CD14-positive monocyte (primary cell): Measurements from ENCODE around the gene SPRY2. TPM values are rescaled to one million over a fixed set of nuclear protein-coding genes. Genes with fewer than 3 reads are reported as not detected.
"Not testable (repeated sequence)": the region's sequence is repeated elsewhere in the genome, so short reads cannot be mapped to it uniquely, and the experiment has no call there.

Source experiments
- DNase-seq, 3 donors: peaks; one replicate each; pipeline ENCODE4 v3.0.0-alpha.2; 2011 to 2022
- H2AFZ ChIP-seq: 2 replicates; pipeline ENCODE4 v1.6.0; 2012; ENCODE audit warnings: mild to moderate bottlenecking, low read depth, low read length, inconsistent platforms; ENCODE audit not compliant: insufficient read depth, poor library complexity, severe bottlenecking
- H3K27ac ChIP-seq, 2 donors: 1 replicate in 1 of 2; 2 replicates in 1 of 2; pipeline ENCODE4 v1.5.1; 2012 to 2013; ENCODE audit warnings: low read length in 2 of 2, control low read depth in 1 of 2, inconsistent platforms in 1 of 2, low read depth in 1 of 2, mild to moderate bottlenecking in 1 of 2
- H3K27me3 ChIP-seq, 2 donors: one replicate each; pipeline versions ENCODE4 v1.6.0 to v1.6.1; 2011 to 2013; ENCODE audit warnings: low read length in 2 of 2; ENCODE audit not compliant: control insufficient read depth in 2 of 2, insufficient read depth in 2 of 2
- H3K36me3 ChIP-seq, 2 donors: replicated peaks in 1 of 2; 1 replicate in 1 of 2; 2 replicates in 1 of 2; pipeline versions ENCODE4 v1.5.1 to v1.6.1; 2012 to 2013; ENCODE audit warnings: low read length in 2 of 2, control low read depth in 1 of 2, inconsistent platforms in 1 of 2, mild to moderate bottlenecking in 1 of 2; ENCODE audit not compliant: insufficient read depth in 2 of 2, control insufficient read depth in 1 of 2
- H3K4me1 ChIP-seq, 2 donors: 1 replicate in 1 of 2; 2 replicates in 1 of 2; pipeline versions ENCODE4 v1.5.1 to v1.6.1; 2012 to 2013; ENCODE audit warnings: low read length in 2 of 2, control low read depth in 1 of 2, inconsistent platforms in 1 of 2, mild to moderate bottlenecking in 1 of 2, moderate library complexity in 1 of 2; ENCODE audit not compliant: insufficient read depth in 2 of 2, control insufficient read depth in 1 of 2
- H3K4me2 ChIP-seq: replicated peaks from 2 replicates; pipeline ENCODE3; 2012; ENCODE audit warnings: low read length, moderate library complexity, mild to moderate bottlenecking; ENCODE audit not compliant: poor library complexity, severe bottlenecking; ENCODE audit errors: extremely low read depth
- H3K4me3 ChIP-seq, 3 experiments: fragments of 200-600 bp in 1 of 3; sonication (generic) in 1 of 3; replicated peaks in 1 of 3; 1 replicate in 2 of 3; 2 replicates in 1 of 3; pipeline ENCODE4 v1.5.1; 2011 to 2013; ENCODE audit warnings: low read length in 3 of 3, mild to moderate bottlenecking in 3 of 3, control low read depth in 2 of 3, low read depth in 2 of 3, inconsistent platforms in 1 of 3, moderate library complexity in 1 of 3
- H3K79me2 ChIP-seq: 2 replicates; pipeline ENCODE4 v1.6.0; 2012; ENCODE audit warnings: mild to moderate bottlenecking, control low read depth, inconsistent platforms, low read length, moderate library complexity; ENCODE audit not compliant: insufficient read depth
- H3K9ac ChIP-seq: 2 replicates; pipeline ENCODE4 v1.6.0; 2017; ENCODE audit warnings: low read length, mild to moderate bottlenecking; ENCODE audit not compliant: insufficient read depth, poor library complexity, severe bottlenecking
- H3K9me3 ChIP-seq, 2 donors: replicated peaks in 1 of 2; 1 replicate in 1 of 2; 2 replicates in 1 of 2; pipeline versions ENCODE4 v1.5.1 to v1.6.1; 2012 to 2013; ENCODE audit warnings: low read length in 2 of 2, control low read depth in 1 of 2; ENCODE audit not compliant: control insufficient read depth in 1 of 2, insufficient read depth in 1 of 2
- H4K20me1 ChIP-seq: 2 replicates; pipeline ENCODE4 v1.6.0; 2012; ENCODE audit warnings: mild to moderate bottlenecking, low read length, control low read depth, moderate library complexity; ENCODE audit not compliant: insufficient read depth
- H3K27ac Mint-ChIP-seq, 7 donors: one replicate each; pipeline ENCODE4 v1.8.0; 2020; ENCODE audit warnings: mild to moderate bottlenecking in 7 of 7, mixed read lengths in 7 of 7, moderate library complexity in 6 of 7, inconsistent platforms in 2 of 7
- H3K27me3 Mint-ChIP-seq, 3 donors: one replicate each; pipeline ENCODE4 v1.8.0; 2021 to 2022; ENCODE audit warnings: low read depth in 3 of 3, mild to moderate bottlenecking in 3 of 3, mixed read lengths in 3 of 3, moderate library complexity in 3 of 3, inconsistent platforms in 1 of 3
- H3K36me3 Mint-ChIP-seq, 2 donors: one replicate each; pipeline ENCODE4 v1.8.0; 2020; ENCODE audit warnings: mixed read lengths in 2 of 2, inconsistent platforms in 1 of 2, mild to moderate bottlenecking in 1 of 2
- H3K4me1 Mint-ChIP-seq: one replicate; pipeline ENCODE4 v1.8.0; 2020; ENCODE audit warnings: mild to moderate bottlenecking, mixed read lengths
- H3K4me3 Mint-ChIP-seq, 2 donors: one replicate each; pipeline ENCODE4 v1.8.0; 2020; ENCODE audit warnings: mild to moderate bottlenecking in 2 of 2, mixed read lengths in 2 of 2, moderate library complexity in 1 of 2
- H3K9me3 Mint-ChIP-seq, 7 donors: one replicate each; pipeline ENCODE4 v1.8.0; 2020 to 2022; ENCODE audit warnings: mixed read lengths in 7 of 7, mild to moderate bottlenecking in 6 of 7, moderate library complexity in 6 of 7, inconsistent platforms in 2 of 7
- CTCF ChIP-seq: fragments of 200-600 bp; IDR thresholded peaks from one replicate; pipeline ENCODE4 v1.8.0; 2022; ENCODE audit warnings: antibody characterized with exemption, mild to moderate bottlenecking
- WGBS: methylation state at CpG from one replicate; pipeline ENCODE4 v1.1.5; 2013; ENCODE audit warnings: missing lambda C conversion rate; ENCODE audit not compliant: insufficient coverage; 5-methylcytosine and 5-hydroxymethylcytosine counted together
- intact Hi-C, 2 donors: fragments of 100-400 bp; cut with micrococcal nuclease; formaldehyde crosslinking; loops; one replicate each; pipeline versions ENCODE4 v1.15.0 to v1.15.1; 2023
- polyA plus RNA-seq, 3 donors: library from polyadenylated mRNA; depleted of rRNA in 1 of 3; unstranded in 2 of 3; stranded (reverse) in 1 of 3; fragments of 300-500 nt in 2 of 3; fragments of >200 nt in 1 of 3; fragmentation: Illumina TruSeq in 2 of 3; gene quantifications; 1 replicate in 2 of 3; 2 replicates in 1 of 3; pipeline ENCODE4 v1.2.3, GENCODE V29; 2012 to 2021

Gene SPRY2
- polyA plus RNA-seq, 3 donors: 0.26 to 1.8 (median 0.73) TPM

GRCh38 chr13:80359778-80360452, 19.0 kb upstream of the SPRY2 start:
- no peak for TF ChIP-seq CTCF
- H3K9me3 ChIP-seq: peaks cover 0 to 3% of the 10 kb centered on the region in 2 donors
- H3K4me2 ChIP-seq: no peak overlapping the region
- peaks cover 1 to 4% (median 2%) of the 10 kb centered on the region in 3 donors for H3K27me3 Mint-ChIP-seq
- H3K9me3 Mint-ChIP-seq: peaks cover 2 to 12% (median 7%) of the 10 kb centered on the region in 7 donors
- no peaks in the 10 kb centered on the region for H3K27me3 ChIP-seq
- no peak overlapping the region for H3K4me3 ChIP-seq
- 9% methylated on average over 5 of the region's 6 CpGs for WGBS
- H3K27ac ChIP-seq: no peak overlapping the region
- no peaks in the 10 kb centered on the region for H3K79me2 ChIP-seq
- H3K27ac Mint-ChIP-seq: no peak overlapping the region
- H3K4me3 Mint-ChIP-seq: no peak overlapping the region
- H2AFZ ChIP-seq: no peak overlapping the region
- H3K36me3 ChIP-seq: no peaks in the 10 kb centered on the region
- no peaks in the 10 kb centered on the region for H3K36me3 Mint-ChIP-seq
- no peak overlapping the region for H3K9ac ChIP-seq
- no peaks in the 10 kb centered on the region for H3K4me1 ChIP-seq
- no peaks in the 10 kb centered on the region for H4K20me1 ChIP-seq
- no peak for DNase-seq
- peaks cover 13% of the 10 kb centered on the region for H3K4me1 Mint-ChIP-seq
- intact Hi-C loops: loop anchor here (5.0 to 10.0 kb wide), 2 partner anchors 575 to 678 kb away; no protein-coding TSS in a partner anchor

- H3K36me3 ChIP-seq: no peaks in the 10 kb centered on the region
- H3K27ac ChIP-seq: no peak overlapping the region
- no peak overlapping the region for H2AFZ ChIP-seq
- H3K4me3 ChIP-seq: no peak overlapping the region
- no peak for DNase-seq
- Mint-ChIP-seq H3K4me1 (peaks cover 13% of the 10 kb centered on the region), H3K27me3 (peaks cover 1 to 4% (median 2%) of the 10 kb centered on the region in 3 donors), H3K27ac (no peak overlapping the region), H3K9me3 (peaks cover 2 to 12% (median 7%) of the 10 kb centered on the region in 7 donors), H3K36me3 (no peaks in the 10 kb centered on the region), H3K4me3 (no peak overlapping the region)
- H3K4me1 ChIP-seq: no peaks in the 10 kb centered on the region
- TF ChIP-seq CTCF: no peak
- H3K4me2 ChIP-seq: no peak overlapping the region
- H4K20me1 ChIP-seq: no peaks in the 10 kb centered on the region
- intact Hi-C loops: no loop called here
- no peak overlapping the region for H3K9ac ChIP-seq
- H3K79me2 ChIP-seq: no peaks in the 10 kb centered on the region
- 75% methylated on average over 2 of the region's 4 CpGs for WGBS
- H3K9me3 ChIP-seq: peaks cover 0 to 3% of the 10 kb centered on the region in 2 donors
- H3K27me3 ChIP-seq: no peaks in the 10 kb centered on the region
Observed at GRCh38 chr13:80359414-80359777, 18.5 kb upstream of the SPRY2 start.

GRCh38 chr13:80355496-80356094, 14.7 kb upstream of the SPRY2 start:
- H3K9me3 ChIP-seq, H3K27me3 ChIP-seq, intact Hi-C loops, H3K27me3 Mint-ChIP-seq, H3K36me3 Mint-ChIP-seq, H3K4me1 ChIP-seq, H3K9ac ChIP-seq, DNase-seq, H3K4me2 ChIP-seq, H4K20me1 ChIP-seq, H3K4me3 Mint-ChIP-seq, H3K36me3 ChIP-seq, H3K27ac ChIP-seq, H2AFZ ChIP-seq, H3K27ac Mint-ChIP-seq, H3K4me3 ChIP-seq, H3K79me2 ChIP-seq: not testable (repeated sequence)
- Mint-ChIP-seq H3K4me1 (peaks cover 13% of the 10 kb centered on the region), H3K9me3 (peaks cover 5 to 15% (median 10%) of the 10 kb centered on the region in 7 donors)
- WGBS: 98% methylated on average over 26 of the region's 32 CpGs
